Testis (tissue), 2 donors: ENCODE data around the gene TMEM120B.

Source experiments
- POLR2A ChIP-seq: fragments of 450-650 bp; IDR thresholded peaks from one replicate; pipeline ENCODE4 v1.6.1; 2017; ENCODE audit warnings: antibody characterized with exemption, mild to moderate bottlenecking, moderate library complexity
- TF ChIP-seq, protein P1 (sequence below), 3 experiments: fragments of 450-650 bp in 2 of 3; fragments of 200-600 bp in 1 of 3; sonication (generic) in 1 of 3; IDR thresholded peaks; one replicate each; pipeline ENCODE4 v1.5.1; 2016 to 2019; ENCODE audit warnings: antibody characterized with exemption in 3 of 3, mild to moderate bottlenecking in 2 of 3, moderate library complexity in 1 of 3

DNA sequence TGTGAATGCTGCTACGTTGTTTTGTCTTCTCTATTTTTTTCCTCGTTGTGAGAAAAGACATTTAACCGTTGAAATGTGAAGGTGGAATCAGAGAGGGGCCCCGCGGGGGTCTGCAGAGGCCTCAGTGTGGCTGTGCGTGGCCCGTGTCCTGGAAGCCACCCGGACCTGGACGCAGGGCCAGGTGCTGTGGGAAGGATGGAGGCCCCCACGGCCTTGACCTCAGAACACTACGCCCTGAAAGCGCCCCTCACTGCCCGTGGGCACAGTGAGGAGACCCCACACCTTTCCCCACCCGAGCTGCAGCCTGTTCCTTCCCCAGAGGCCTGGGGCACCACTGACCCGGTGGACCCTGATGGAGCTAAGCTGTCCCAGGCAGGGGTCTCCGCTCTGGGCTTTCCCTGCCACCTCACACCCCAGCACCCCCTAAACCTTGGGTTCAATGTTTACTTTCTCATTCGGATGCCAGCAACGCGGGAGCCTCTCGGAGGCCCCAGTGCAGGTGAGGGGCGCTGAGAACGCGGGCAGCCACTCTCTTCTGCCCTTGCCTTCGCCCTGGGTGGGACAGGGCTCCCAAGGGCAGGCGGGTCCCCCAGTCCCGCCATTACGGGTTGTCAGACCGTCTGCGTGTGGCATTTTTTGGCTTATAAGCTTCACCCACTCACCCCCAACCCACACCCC lies 118.2 kb downstream of the TMEM120B start:
- no peak for TF ChIP-seq POLR2A
- TF ChIP-seq, protein P1, sequence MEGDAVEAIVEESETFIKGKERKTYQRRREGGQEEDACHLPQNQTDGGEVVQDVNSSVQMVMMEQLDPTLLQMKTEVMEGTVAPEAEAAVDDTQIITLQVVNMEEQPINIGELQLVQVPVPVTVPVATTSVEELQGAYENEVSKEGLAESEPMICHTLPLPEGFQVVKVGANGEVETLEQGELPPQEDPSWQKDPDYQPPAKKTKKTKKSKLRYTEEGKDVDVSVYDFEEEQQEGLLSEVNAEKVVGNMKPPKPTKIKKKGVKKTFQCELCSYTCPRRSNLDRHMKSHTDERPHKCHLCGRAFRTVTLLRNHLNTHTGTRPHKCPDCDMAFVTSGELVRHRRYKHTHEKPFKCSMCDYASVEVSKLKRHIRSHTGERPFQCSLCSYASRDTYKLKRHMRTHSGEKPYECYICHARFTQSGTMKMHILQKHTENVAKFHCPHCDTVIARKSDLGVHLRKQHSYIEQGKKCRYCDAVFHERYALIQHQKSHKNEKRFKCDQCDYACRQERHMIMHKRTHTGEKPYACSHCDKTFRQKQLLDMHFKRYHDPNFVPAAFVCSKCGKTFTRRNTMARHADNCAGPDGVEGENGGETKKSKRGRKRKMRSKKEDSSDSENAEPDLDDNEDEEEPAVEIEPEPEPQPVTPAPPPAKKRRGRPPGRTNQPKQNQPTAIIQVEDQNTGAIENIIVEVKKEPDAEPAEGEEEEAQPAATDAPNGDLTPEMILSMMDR (IDR thresholded peaks at IDR 0.05) = no peak
